ENCODE results near the gene RAPGEFL1. TPM values are rescaled to one million over a fixed set of nuclear protein-coding genes. Genes with fewer than 3 reads are reported as not detected.

The RAPGEFL1 gene
- total RNA-seq, 1 experiment from 2014 or later = 23.6 TPM

- H3K23ac ChIP-seq (ENCODE audit: insufficient read length, low read depth, low read length) = no peak overlapping the region
- Mint-ChIP-seq H3K27ac (no peak overlapping the region), H3K4me1 (peaks cover 17% of the 10 kb centered on the region in 2 experiments), H3K27me3 (ENCODE audit: low read depth) (no peaks in the 10 kb centered on the region; the same call in 1 of the 2 replicates), H3K9me3 (no peaks in the 10 kb centered on the region), H3K4me3 (no peak overlapping the region), H3K36me3 (ENCODE audit: insufficient read depth in 1 of 3, low read depth in 3 of 3) (peaks cover 55 to 87% (median 84%) of the 10 kb centered on the region in 3 experiments; a peak in 6 of 7 replicates)
- no peak for TF ChIP-seq CTCF (conservative IDR thresholded peaks at IDR 0.05)
- WGBS (ENCODE audit: extremely low coverage, insufficient read length, low lambda C conversion rate) = no CpG with 5 or more reads among the region's 1 CpG
- no peaks in the 10 kb centered on the region for H3K23me2 ChIP-seq (ENCODE audit: insufficient read length, low read depth, low read length, poor library complexity, severe bottlenecking)
- H3T11ph ChIP-seq (ENCODE audit: low read length) = no peak overlapping the region
- no peak overlapping the region for H3K27ac ChIP-seq (ENCODE audit: insufficient read length, low read depth, low read length)
- H3K4me2 ChIP-seq (ENCODE audit: insufficient read depth, insufficient read length, low read length) = no peak overlapping the region
- H3K14ac ChIP-seq (ENCODE audit: insufficient read depth, low read length) = no peak overlapping the region
- DNase-seq = no peak
- no peak overlapping the region for H2AFZ ChIP-seq (ENCODE audit: low read length)
- no peak overlapping the region for H3K4ac ChIP-seq (ENCODE audit: low read depth, low read length)
- H3K79me1 ChIP-seq (ENCODE audit: insufficient read depth, low read depth, low read length, poor library complexity, severe bottlenecking) = no peaks in the 10 kb centered on the region
- H2BK120ac ChIP-seq (ENCODE audit: low read depth, low read length, poor library complexity, severe bottlenecking) = no peak overlapping the region
- H2BK20ac ChIP-seq (ENCODE audit: low read depth, low read length, poor library complexity, severe bottlenecking) = no peak overlapping the region
- no peak overlapping the region for H2BK15ac ChIP-seq (ENCODE audit: low read depth, low read length)
- H4K8ac ChIP-seq (replicated peaks; ENCODE audit: insufficient read length, low read depth, low read length) = no peak overlapping the region
- H3K9ac ChIP-seq (ENCODE audit: extremely low read depth, insufficient read length, low read length) = no peak overlapping the region
- H3K27me3 ChIP-seq (ENCODE audit: insufficient read depth, low read length) = no peaks in the 10 kb centered on the region
- H3K18ac ChIP-seq (ENCODE audit: insufficient read length, low read depth, low read length) = no peak overlapping the region
- H2BK5ac ChIP-seq (ENCODE audit: insufficient read length, low read length) = no peak overlapping the region
- H3K4me1 ChIP-seq (ENCODE audit: insufficient read depth, low read length) = peaks cover under 1% of the 10 kb centered on the region; the same call in 1 of the 2 replicates
- H3K9me3 ChIP-seq (ENCODE audit: control insufficient read depth, low read depth, low read length) = no peaks in the 10 kb centered on the region
- peaks cover 2% of the 10 kb centered on the region for H4K20me1 ChIP-seq (ENCODE audit: control insufficient read depth, insufficient read depth, insufficient read length)
- no peak overlapping the region for H2BK12ac ChIP-seq (ENCODE audit: insufficient read length, low read depth, low read length)
- H4K5ac ChIP-seq (ENCODE audit: insufficient read length, low read depth, low read length) = no peak overlapping the region
- no peak overlapping the region for H3K56ac ChIP-seq (ENCODE audit: insufficient read length, low read depth, low read length)
- no peaks in the 10 kb centered on the region for H3K79me2 ChIP-seq (ENCODE audit: insufficient read depth, low read length)
- no peak overlapping the region for H2AK5ac ChIP-seq (ENCODE audit: insufficient read length, low read length)
- H4K91ac ChIP-seq (ENCODE audit: insufficient read length, low read depth, low read length) = no peak overlapping the region
These were observed 5.5 kb upstream of the RAPGEFL1 start for GRCh38 chr17:40171750-40172149.

Measured in H9 (cell line).